ENCODE measurements around the gene MYH9.
"Not testable (repeated sequence)": the region's sequence is repeated elsewhere in the genome, so short reads cannot be mapped to it uniquely, and the experiment has no call there.

Gene MYH9

GRCh38 chr22:36300396-36301212 is 87.2 kb downstream of the MYH9 start:
- no peak for DNase-seq (ENCODE audit: extremely low spot score, insufficient read length, low read depth)
- no peak for FAIRE-seq

GRCh38 chr22:36299911-36300310 is 87.9 kb downstream of the MYH9 start:
- FAIRE-seq = no peak
- DNase-seq (ENCODE audit: extremely low spot score, insufficient read length, low read depth) = no peak

- FAIRE-seq = no peak
- DNase-seq (ENCODE audit: extremely low spot score, insufficient read length, low read depth) = no peak
These were observed 88.5 kb downstream of the MYH9 start for GRCh38 chr22:36299295-36299694.

GRCh38 chr22:36298601-36299000 is 89.2 kb downstream of the MYH9 start:
- DNase-seq (ENCODE audit: extremely low spot score, insufficient read length, low read depth) = no peak
- no peak for FAIRE-seq

GRCh38 chr22:36298118-36298517 is 89.6 kb downstream of the MYH9 start:
- FAIRE-seq = no peak
- no peak for DNase-seq (ENCODE audit: extremely low spot score, insufficient read length, low read depth)

GRCh38 chr22:36297568-36297967 is 90.2 kb downstream of the MYH9 start:
- no peak for DNase-seq (ENCODE audit: extremely low spot score, insufficient read length, low read depth)
- no peak for FAIRE-seq

GRCh38 chr22:36296690-36297089 is 91.1 kb downstream of the MYH9 start:
- DNase-seq (ENCODE audit: extremely low spot score, insufficient read length, low read depth) = no peak
- no peak for FAIRE-seq

GRCh38 chr22:36295247-36295646 is 92.5 kb downstream of the MYH9 start:
- no peak for FAIRE-seq

GRCh38 chr22:36294801-36295200 is 93.0 kb downstream of the MYH9 start:
- DNase-seq (ENCODE audit: extremely low spot score, insufficient read length, low read depth) = no peak
- no peak for FAIRE-seq

More at GRCh38 chr22:36295247-36295646, 92.5 kb downstream of the MYH9 start:
- DNase-seq (ENCODE audit: extremely low spot score, insufficient read length, low read depth) = no peak

GRCh38 chr22:36294293-36294620 is 93.5 kb downstream of the MYH9 start:
- DNase-seq (ENCODE audit: extremely low spot score, insufficient read length, low read depth) (no peak), FAIRE-seq (no peak)

- FAIRE-seq = no peak
These were observed 94.0 kb downstream of the MYH9 start for GRCh38 chr22:36293606-36294292.

GRCh38 chr22:36292823-36293530 is 94.8 kb downstream of the MYH9 start:
- FAIRE-seq (no peak), DNase-seq (ENCODE audit: extremely low spot score, insufficient read length, low read depth) (no peak)

More at GRCh38 chr22:36293606-36294292, 94.0 kb downstream of the MYH9 start:
- no peak for DNase-seq (ENCODE audit: extremely low spot score, insufficient read length, low read depth)

- DNase-seq (ENCODE audit: extremely low spot score, insufficient read length, low read depth) = no peak
- FAIRE-seq = no peak
These were observed 95.7 kb downstream of the MYH9 start for GRCh38 chr22:36291831-36292740.

- FAIRE-seq; DNase-seq (ENCODE audit: extremely low spot score, insufficient read length, low read depth): not testable (repeated sequence)
These were observed 97.2 kb downstream of the MYH9 start for GRCh38 chr22:36290391-36291075.

GRCh38 chr22:36289948-36290371 is 97.8 kb downstream of the MYH9 start:
- not testable (repeated sequence) for DNase-seq (ENCODE audit: extremely low spot score, insufficient read length, low read depth); FAIRE-seq

- FAIRE-seq (no peak), DNase-seq (ENCODE audit: extremely low spot score, insufficient read length, low read depth) (no peak)
These were observed 98.3 kb downstream of the MYH9 start for GRCh38 chr22:36289406-36289870.

- DNase-seq (ENCODE audit: extremely low spot score, insufficient read length, low read depth) (no peak), FAIRE-seq (no peak)
These were observed 99.0 kb downstream of the MYH9 start for GRCh38 chr22:36288571-36289405.

- FAIRE-seq (no peak), DNase-seq (ENCODE audit: extremely low spot score, insufficient read length, low read depth) (no peak)
These were observed 99.8 kb downstream of the MYH9 start for GRCh38 chr22:36287881-36288515.
